Activated T-cell treated with anti-CD3 and anti-CD28 coated beads, Interleukin-2, amount 50 U/mL, for 1 hour (primary cell): ENCODE results near the gene PIBF1.
"Not testable (repeated sequence)": the region's sequence is repeated elsewhere in the genome, so short reads cannot be mapped to it uniquely, and the experiment has no call there.

ENCODE experiments used
- DNase-seq: peaks from one replicate; pipeline ENCODE4 v3.0.0-alpha.2; 2020

Gene PIBF1

GRCh38 chr13:72781451-72782439, at the start of gene PIBF1, which contains the start of gene DIS3:
Gene PIBF1, plus strand, starts transcription at chr13:72782133. Its CDS starts 1,337 bp downstream, at chr13:72783470.
Gene DIS3, minus strand, starts transcription at chr13:72781900. Its CDS starts 68 bp downstream, at chr13:72781832.
- DNase-seq: peak; percentile 91

- no peak for DNase-seq
Observed at GRCh38 chr13:72737033-72737432, 44.9 kb upstream of the PIBF1 start.

- no peak for DNase-seq
Observed at GRCh38 chr13:72740015-72740414, 41.9 kb upstream of the PIBF1 start.

- no peak for DNase-seq
Observed at GRCh38 chr13:72745260-72745659, 36.7 kb upstream of the PIBF1 start.

- DNase-seq: no peak
Observed at GRCh38 chr13:72751220-72751619, 30.7 kb upstream of the PIBF1 start.

- no peak for DNase-seq
Observed at GRCh38 chr13:72754111-72754510, 27.8 kb upstream of the PIBF1 start.

GRCh38 chr13:72757792-72758535, 24.0 kb upstream of the PIBF1 start:
- no peak for DNase-seq

- DNase-seq: no peak
Observed at GRCh38 chr13:72760189-72760588, 21.7 kb upstream of the PIBF1 start.

- no peak for DNase-seq
Observed at GRCh38 chr13:72763411-72763810, 18.5 kb upstream of the PIBF1 start.

- DNase-seq: no peak
Observed at GRCh38 chr13:72774019-72774418, 7.9 kb upstream of the PIBF1 start.

- no peak for DNase-seq
Observed at GRCh38 chr13:72782717-72783116, 784 bp downstream of the PIBF1 start.

GRCh38 chr13:72784679-72785078, 2.7 kb downstream of the PIBF1 start:
- not testable (repeated sequence) for DNase-seq

GRCh38 chr13:72788831-72789230, 6.9 kb downstream of the PIBF1 start:
- DNase-seq: no peak

- DNase-seq: no peak
Observed at GRCh38 chr13:72792640-72793039, 10.7 kb downstream of the PIBF1 start.

GRCh38 chr13:72798817-72799216, 16.9 kb downstream of the PIBF1 start:
- no peak for DNase-seq

- DNase-seq: no peak
Observed at GRCh38 chr13:72804301-72804700, 22.4 kb downstream of the PIBF1 start.

- DNase-seq: no peak
Observed at GRCh38 chr13:72805676-72806346, 23.9 kb downstream of the PIBF1 start.

- not testable (repeated sequence) for DNase-seq
Observed at GRCh38 chr13:72806514-72806913, 24.6 kb downstream of the PIBF1 start.

- no peak for DNase-seq
Observed at GRCh38 chr13:72808917-72809500, 27.1 kb downstream of the PIBF1 start.

GRCh38 chr13:72820156-72820897, 38.4 kb downstream of the PIBF1 start:
- DNase-seq: no peak

- DNase-seq: no peak
Observed at GRCh38 chr13:72820898-72821279, 39.0 kb downstream of the PIBF1 start.

GRCh38 chr13:72823081-72823480, 41.1 kb downstream of the PIBF1 start:
- no peak for DNase-seq
